Neural cell (in vitro differentiated cells): ENCODE results near the gene PRUNE2. TPM values are rescaled to one million over a fixed set of nuclear protein-coding genes. Genes with fewer than 3 reads are reported as not detected.

Experiments used
- H2AFZ ChIP-seq: fragments of 200-600, 300-800 bp; sonication (generic), shearing (Covaris generic); 2 replicates; pipeline ENCODE4 v1.6.0; 2014; ENCODE audit warnings: low read depth, mild to moderate bottlenecking, antibody characterized with exemption, low read length, moderate library complexity
- H3F3A ChIP-seq: fragments of 200-600 bp; shearing (Covaris generic); 2 replicates; pipeline ENCODE4 v1.6.1; 2016; ENCODE audit warnings: mild to moderate bottlenecking, moderate library complexity, mixed read lengths, antibody characterized with exemption, low read length; ENCODE audit not compliant: insufficient read depth, poor library complexity, severe bottlenecking
- H3K27ac ChIP-seq: fragments of 200-600, 300-800 bp; sonication (generic), shearing (Covaris generic); 2 replicates; pipeline ENCODE4 v1.5.1; 2014; ENCODE audit warnings: mild to moderate bottlenecking, low read length, moderate library complexity
- H3K27me3 ChIP-seq: fragments of 300-800, 200-600 bp; sonication (generic), shearing (Covaris generic); 2 replicates; pipeline ENCODE4 v1.6.0; 2014; ENCODE audit warnings: mild to moderate bottlenecking, low read depth, low read length, moderate library complexity; ENCODE audit not compliant: insufficient read depth
- H3K36me3 ChIP-seq: fragments of 300-800, 200-600 bp; sonication (generic), shearing (Covaris generic); 2 replicates; pipeline ENCODE4 v1.5.1; 2014; ENCODE audit warnings: mild to moderate bottlenecking, antibody characterized with exemption, low read length, moderate library complexity; ENCODE audit not compliant: insufficient read depth
- H3K4me2 ChIP-seq: fragments of 300-800, 200-600 bp; sonication (generic), shearing (Covaris generic); 2 replicates; pipeline ENCODE4 v1.6.0; 2014; ENCODE audit warnings: mild to moderate bottlenecking, low read length
- H3K4me3 ChIP-seq: fragments of 300-800, 200-600 bp; sonication (generic), shearing (Covaris generic); 2 replicates; pipeline ENCODE4 v1.5.1; 2014; ENCODE audit warnings: mild to moderate bottlenecking, low read length, moderate library complexity
- H3K79me2 ChIP-seq: fragments of 200-600 bp; shearing (Covaris generic); replicated peaks from 2 replicates; pipeline ENCODE4 v1.6.0; 2014; ENCODE audit warnings: mild to moderate bottlenecking, low read length, moderate library complexity; ENCODE audit not compliant: insufficient read depth
- H3K9ac ChIP-seq: fragments of 300-800, 200-600 bp; sonication (generic), shearing (Covaris generic); 2 replicates; pipeline ENCODE4 v1.6.1; 2016; ENCODE audit warnings: mild to moderate bottlenecking, low read length, mixed read lengths
- H3K9me2 ChIP-seq: fragments of 200-600 bp; shearing (Covaris generic); 2 replicates; pipeline ENCODE4 v1.6.1; 2016; ENCODE audit warnings: mild to moderate bottlenecking, low read length, mixed read lengths; ENCODE audit not compliant: insufficient read depth
- H3K9me3 ChIP-seq: fragments of 200-600, 300-800 bp; sonication (generic), shearing (Covaris generic); 2 replicates; pipeline ENCODE4 v1.6.1; 2016; ENCODE audit warnings: mild to moderate bottlenecking, mixed run types, low read length, moderate library complexity, mixed read lengths
- H4K20me1 ChIP-seq: fragments of 200-600 bp; shearing (Covaris generic); 2 replicates; pipeline ENCODE4 v1.6.1; 2016; ENCODE audit warnings: mild to moderate bottlenecking, mixed run types; ENCODE audit not compliant: insufficient read depth
- EP300 ChIP-seq: fragments of 450-650 bp; conservative IDR thresholded peaks from 2 replicates; pipeline ENCODE4 v1.6.1; 2014; ENCODE audit warnings: antibody characterized with exemption, mild to moderate bottlenecking, moderate library complexity; ENCODE audit not compliant: poor library complexity, severe bottlenecking
- EZH2 ChIP-seq: fragments of 200-600, 300-800 bp; shearing (Covaris generic), sonication (generic); IDR thresholded peaks from 2 replicates; pipeline ENCODE4 v1.6.1; 2014; ENCODE audit warnings: antibody characterized with exemption, low read length, borderline replicate concordance, mild to moderate bottlenecking; ENCODE audit not compliant: insufficient read depth, poor library complexity, severe bottlenecking
- MXI1 ChIP-seq: fragments of 450-650 bp; conservative IDR thresholded peaks from 2 replicates; pipeline ENCODE4 v1.6.1; 2014; ENCODE audit warnings: antibody characterized with exemption, mild to moderate bottlenecking; ENCODE audit not compliant: poor library complexity, severe bottlenecking
- POLR2AphosphoS5 ChIP-seq: IDR thresholded peaks from 2 replicates; pipeline ENCODE4 v1.6.1; 2012
- RAD21 ChIP-seq: fragments of 450-650 bp; conservative IDR thresholded peaks from 2 replicates; pipeline ENCODE4 v1.6.1; 2014; ENCODE audit warnings: antibody characterized with exemption, mild to moderate bottlenecking, moderate library complexity
- SMC3 ChIP-seq: fragments of 450-650 bp; conservative IDR thresholded peaks from 2 replicates; pipeline ENCODE4 v1.6.1; 2014; ENCODE audit warnings: antibody characterized with exemption, mild to moderate bottlenecking, moderate library complexity; ENCODE audit not compliant: poor library complexity
- TAF1 ChIP-seq: IDR thresholded peaks from 2 replicates; pipeline ENCODE4 v1.6.1; 2012; ENCODE audit warnings: low read depth
- polyA plus RNA-seq: library from polyadenylated mRNA; depleted of rRNA; stranded (reverse); fragments of >200 nt; gene quantifications from 2 replicates; pipeline ENCODE4 v1.2.3, GENCODE V29; 2014
- TF ChIP-seq, protein P1 (sequence below): fragments of 450-650 bp; IDR thresholded peaks from 2 replicates; pipeline ENCODE4 v1.5.1; 2014; ENCODE audit warnings: antibody characterized with exemption, mild to moderate bottlenecking, moderate library complexity; ENCODE audit not compliant: poor library complexity, severe bottlenecking
- TF ChIP-seq, protein P2 (sequence below): IDR thresholded peaks from 2 replicates; pipeline ENCODE4 v1.6.1; 2012; ENCODE audit warnings: borderline replicate concordance

Gene PRUNE2
- polyA plus RNA-seq, 1 donor from 2014 or later: 9.7 TPM

DNA sequence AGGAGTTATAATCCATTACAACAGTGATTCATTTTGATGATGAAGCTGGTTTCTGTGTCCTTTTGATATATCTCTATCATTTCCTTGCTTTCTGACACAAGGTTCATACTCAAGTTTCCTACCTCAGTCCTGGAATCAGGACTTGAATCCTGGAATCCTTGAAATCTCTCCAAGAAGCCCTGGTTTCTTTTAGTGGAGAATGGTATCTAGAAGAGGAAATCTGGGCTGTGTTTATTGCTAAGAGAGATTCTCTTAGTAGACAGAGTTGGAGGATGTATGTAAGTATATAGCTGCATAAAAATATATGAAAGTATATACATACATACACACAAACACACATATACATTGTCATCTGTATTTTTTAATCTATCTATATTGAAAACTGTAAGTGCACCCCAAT is 332.5 kb downstream of the PRUNE2 start:
- H3K9me3 ChIP-seq: peaks cover 3% of the 10 kb centered on the region
- H3K79me2 ChIP-seq: no peaks in the 10 kb centered on the region
- H3K4me2 ChIP-seq: no peak overlapping the region
- no peak overlapping the region for H2AFZ ChIP-seq
- H3K27ac ChIP-seq: no peak overlapping the region
- no peak overlapping the region for H3K9ac ChIP-seq
- no peak overlapping the region for H3K4me3 ChIP-seq
- H3K27me3 ChIP-seq: no peaks in the 10 kb centered on the region
- H4K20me1 ChIP-seq: no peaks in the 10 kb centered on the region
- TF ChIP-seq TAF1 (no peak), EZH2 (no peak), SMC3 (no peak), MXI1 (no peak), POLR2AphosphoS5 (no peak), EP300 (no peak), RAD21 (no peak)
- TF ChIP-seq, protein P1, sequence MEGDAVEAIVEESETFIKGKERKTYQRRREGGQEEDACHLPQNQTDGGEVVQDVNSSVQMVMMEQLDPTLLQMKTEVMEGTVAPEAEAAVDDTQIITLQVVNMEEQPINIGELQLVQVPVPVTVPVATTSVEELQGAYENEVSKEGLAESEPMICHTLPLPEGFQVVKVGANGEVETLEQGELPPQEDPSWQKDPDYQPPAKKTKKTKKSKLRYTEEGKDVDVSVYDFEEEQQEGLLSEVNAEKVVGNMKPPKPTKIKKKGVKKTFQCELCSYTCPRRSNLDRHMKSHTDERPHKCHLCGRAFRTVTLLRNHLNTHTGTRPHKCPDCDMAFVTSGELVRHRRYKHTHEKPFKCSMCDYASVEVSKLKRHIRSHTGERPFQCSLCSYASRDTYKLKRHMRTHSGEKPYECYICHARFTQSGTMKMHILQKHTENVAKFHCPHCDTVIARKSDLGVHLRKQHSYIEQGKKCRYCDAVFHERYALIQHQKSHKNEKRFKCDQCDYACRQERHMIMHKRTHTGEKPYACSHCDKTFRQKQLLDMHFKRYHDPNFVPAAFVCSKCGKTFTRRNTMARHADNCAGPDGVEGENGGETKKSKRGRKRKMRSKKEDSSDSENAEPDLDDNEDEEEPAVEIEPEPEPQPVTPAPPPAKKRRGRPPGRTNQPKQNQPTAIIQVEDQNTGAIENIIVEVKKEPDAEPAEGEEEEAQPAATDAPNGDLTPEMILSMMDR: no peak
- TF ChIP-seq, protein P2, sequence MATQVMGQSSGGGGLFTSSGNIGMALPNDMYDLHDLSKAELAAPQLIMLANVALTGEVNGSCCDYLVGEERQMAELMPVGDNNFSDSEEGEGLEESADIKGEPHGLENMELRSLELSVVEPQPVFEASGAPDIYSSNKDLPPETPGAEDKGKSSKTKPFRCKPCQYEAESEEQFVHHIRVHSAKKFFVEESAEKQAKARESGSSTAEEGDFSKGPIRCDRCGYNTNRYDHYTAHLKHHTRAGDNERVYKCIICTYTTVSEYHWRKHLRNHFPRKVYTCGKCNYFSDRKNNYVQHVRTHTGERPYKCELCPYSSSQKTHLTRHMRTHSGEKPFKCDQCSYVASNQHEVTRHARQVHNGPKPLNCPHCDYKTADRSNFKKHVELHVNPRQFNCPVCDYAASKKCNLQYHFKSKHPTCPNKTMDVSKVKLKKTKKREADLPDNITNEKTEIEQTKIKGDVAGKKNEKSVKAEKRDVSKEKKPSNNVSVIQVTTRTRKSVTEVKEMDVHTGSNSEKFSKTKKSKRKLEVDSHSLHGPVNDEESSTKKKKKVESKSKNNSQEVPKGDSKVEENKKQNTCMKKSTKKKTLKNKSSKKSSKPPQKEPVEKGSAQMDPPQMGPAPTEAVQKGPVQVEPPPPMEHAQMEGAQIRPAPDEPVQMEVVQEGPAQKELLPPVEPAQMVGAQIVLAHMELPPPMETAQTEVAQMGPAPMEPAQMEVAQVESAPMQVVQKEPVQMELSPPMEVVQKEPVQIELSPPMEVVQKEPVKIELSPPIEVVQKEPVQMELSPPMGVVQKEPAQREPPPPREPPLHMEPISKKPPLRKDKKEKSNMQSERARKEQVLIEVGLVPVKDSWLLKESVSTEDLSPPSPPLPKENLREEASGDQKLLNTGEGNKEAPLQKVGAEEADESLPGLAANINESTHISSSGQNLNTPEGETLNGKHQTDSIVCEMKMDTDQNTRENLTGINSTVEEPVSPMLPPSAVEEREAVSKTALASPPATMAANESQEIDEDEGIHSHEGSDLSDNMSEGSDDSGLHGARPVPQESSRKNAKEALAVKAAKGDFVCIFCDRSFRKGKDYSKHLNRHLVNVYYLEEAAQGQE: no peak
- H3K36me3 ChIP-seq: no peaks in the 10 kb centered on the region
- H3F3A ChIP-seq: no peaks in the 10 kb centered on the region
- H3K9me2 ChIP-seq: no peaks in the 10 kb centered on the region

DNA sequence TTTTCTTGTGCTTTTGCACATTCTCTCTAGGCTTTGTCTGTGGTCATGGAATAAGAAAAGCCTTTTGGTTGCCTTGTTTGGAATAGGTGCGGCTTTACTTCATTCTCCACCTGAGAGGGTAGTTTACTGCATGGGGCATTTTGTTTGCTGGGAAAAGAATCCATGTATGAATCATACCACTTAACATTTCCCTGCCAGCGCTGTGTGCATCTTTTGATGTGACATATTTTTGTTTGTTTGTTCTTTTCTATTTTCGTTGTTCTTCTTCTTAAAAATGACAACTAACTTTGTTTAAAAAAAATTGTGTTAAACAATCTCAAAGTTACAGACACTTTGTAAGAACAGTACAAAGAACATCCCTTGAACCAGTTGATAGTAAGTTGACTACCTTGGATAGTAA is 333.8 kb downstream of the PRUNE2 start:
- Histone ChIP-seq H3K27ac (no peak overlapping the region), H3K79me2 (no peaks in the 10 kb centered on the region), H3K4me2 (no peak overlapping the region), H2AFZ (no peak overlapping the region), H3K9me3 (peaks cover 3% of the 10 kb centered on the region), H4K20me1 (no peaks in the 10 kb centered on the region), H3K27me3 (no peaks in the 10 kb centered on the region), H3K4me3 (no peak overlapping the region), H3K9ac (no peak overlapping the region), H3K36me3 (no peaks in the 10 kb centered on the region), H3K9me2 (no peaks in the 10 kb centered on the region), H3F3A (no peaks in the 10 kb centered on the region)
- TF ChIP-seq EP300: no peak
- no peak for TF ChIP-seq EZH2
- no peak for TF ChIP-seq TAF1
- no peak for TF ChIP-seq POLR2AphosphoS5
- no peak for TF ChIP-seq RAD21
- TF ChIP-seq, protein P2: no peak
- no peak for TF ChIP-seq SMC3
- TF ChIP-seq MXI1: no peak
